ENCODE data around the gene USP22.

Gene USP22

GRCh38 chr17:20999044-20999573 lies 43.7 kb downstream of the USP22 start:
- DNase-seq, result no peak

DNA sequence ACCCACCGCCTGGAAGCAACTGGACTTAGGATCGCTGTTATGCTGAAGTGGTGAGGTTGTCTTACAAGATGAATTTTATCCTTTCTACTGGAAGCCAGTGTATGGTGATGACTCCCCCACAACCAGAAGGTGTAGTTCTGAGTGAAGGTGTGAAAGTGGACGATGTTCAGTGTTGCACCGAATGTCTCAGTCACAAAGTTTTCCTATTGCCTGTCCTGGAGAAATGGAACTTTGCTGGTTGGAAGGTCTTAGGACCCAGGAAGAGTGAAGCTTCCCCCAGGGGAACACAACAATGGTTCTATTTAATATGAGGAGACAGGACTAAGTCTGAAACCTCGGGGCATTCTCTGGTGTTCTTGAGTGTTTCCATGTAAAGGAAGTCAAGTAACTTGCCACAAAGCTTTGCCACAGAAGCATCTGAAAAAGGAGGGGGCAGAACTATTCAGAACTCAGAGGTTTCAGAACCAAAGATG lies 44.2 kb downstream of the USP22 start:
- no peak for DNase-seq

GRCh38 chr17:20997711-20998570 lies 44.9 kb downstream of the USP22 start:
- no peak for DNase-seq

- DNase-seq, result no peak
Measured at GRCh38 chr17:20996724-20997615, 45.8 kb downstream of the USP22 start.

- no peak for DNase-seq
Measured at GRCh38 chr17:20995873-20996723, 46.7 kb downstream of the USP22 start.

- DNase-seq, result no peak
Measured at GRCh38 chr17:20995164-20995872, 47.5 kb downstream of the USP22 start.

GRCh38 chr17:20994779-20995149 lies 48.0 kb downstream of the USP22 start:
- no peak for DNase-seq

- DNase-seq, result no peak
Measured at GRCh38 chr17:20993863-20994778, 48.7 kb downstream of the USP22 start.

DNA sequence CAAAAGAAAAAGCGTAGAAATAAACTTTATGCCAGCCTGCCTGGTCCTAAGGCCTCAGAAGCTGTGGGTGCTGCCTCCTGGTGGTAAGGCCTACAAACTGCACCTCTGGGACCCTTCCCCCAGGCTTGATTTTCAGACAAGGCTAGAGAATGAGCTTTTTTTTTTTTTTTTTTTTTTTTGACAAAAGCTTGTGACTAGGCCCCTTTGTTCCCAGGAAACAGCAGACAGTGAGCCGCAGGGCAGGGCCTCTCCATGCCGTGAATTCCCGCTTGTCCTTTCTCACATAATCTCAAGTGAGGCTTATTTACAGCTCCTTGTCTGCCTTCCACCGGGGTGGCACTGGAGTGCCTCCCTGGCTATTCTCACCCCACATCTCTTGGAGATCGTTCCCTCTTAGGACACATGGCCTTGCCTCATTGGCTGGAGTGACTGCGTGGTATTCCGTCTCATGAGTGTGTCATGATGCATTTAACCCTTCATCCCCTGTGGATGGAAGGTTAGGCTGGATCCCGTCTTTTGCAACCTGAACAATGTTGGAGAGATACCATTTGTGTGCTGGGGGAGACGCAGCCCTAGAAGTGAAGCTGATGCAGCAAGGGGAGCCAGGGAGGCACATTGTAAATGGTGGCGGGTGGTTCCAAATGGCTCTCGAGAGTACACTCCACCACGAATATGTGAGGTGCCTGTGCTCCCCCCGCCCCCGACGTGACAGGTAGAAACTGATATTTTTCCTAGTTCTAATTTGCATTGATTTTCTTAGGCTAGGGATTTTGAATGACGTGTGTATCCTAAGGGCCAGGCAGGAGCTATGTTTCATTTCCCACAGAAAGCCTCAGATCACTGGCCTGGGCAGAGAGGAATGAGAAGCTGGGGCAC lies 49.6 kb downstream of the USP22 start:
- no peak for DNase-seq

DNA sequence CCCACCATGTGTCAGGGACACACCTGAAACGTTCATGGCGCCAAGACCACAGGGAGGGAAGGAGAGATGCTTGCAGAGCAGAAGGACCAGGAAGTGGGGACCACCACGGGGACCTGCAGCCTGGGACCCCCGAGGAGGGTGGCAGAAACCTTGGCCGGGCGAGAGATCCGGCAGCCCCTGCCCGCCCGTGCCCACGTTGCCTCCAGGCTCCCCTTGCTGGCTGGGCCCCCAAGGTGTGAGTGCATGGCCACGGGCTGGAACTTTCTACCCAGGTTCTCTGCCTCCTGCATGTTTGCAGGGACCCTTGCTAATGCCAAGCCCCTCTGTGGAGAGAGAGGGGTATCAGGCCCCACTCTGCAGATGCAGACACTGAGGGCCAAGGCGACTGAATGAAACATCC lies 50.4 kb downstream of the USP22 start:
- no peak for DNase-seq

- no peak for DNase-seq
Measured at GRCh38 chr17:20991276-20992037, 51.4 kb downstream of the USP22 start.

GRCh38 chr17:20989991-20990855 lies 52.6 kb downstream of the USP22 start:
- no peak for DNase-seq

- DNase-seq, result no peak
Measured at GRCh38 chr17:20989481-20989880, 53.3 kb downstream of the USP22 start.

DNA sequence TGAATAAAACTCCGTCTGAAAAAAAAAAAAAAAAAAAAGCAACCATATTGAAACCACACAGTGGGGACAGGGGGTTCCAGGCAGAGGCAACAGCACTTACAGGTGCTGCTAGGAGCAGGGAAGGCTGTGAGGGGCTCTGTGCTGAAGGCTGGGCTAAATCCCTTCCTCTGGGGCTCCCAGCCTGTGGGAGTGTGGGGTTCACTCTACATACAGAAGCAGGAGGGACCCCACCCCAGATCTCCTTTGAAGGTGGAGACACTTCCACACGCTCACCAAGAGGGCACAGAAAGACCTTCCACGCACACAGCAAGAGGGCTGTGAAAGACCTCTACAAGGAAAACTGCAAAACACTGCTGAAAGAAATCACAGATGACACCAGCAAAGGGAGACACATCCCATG lies 53.9 kb downstream of the USP22 start:
- DNase-seq, result no peak

DNA sequence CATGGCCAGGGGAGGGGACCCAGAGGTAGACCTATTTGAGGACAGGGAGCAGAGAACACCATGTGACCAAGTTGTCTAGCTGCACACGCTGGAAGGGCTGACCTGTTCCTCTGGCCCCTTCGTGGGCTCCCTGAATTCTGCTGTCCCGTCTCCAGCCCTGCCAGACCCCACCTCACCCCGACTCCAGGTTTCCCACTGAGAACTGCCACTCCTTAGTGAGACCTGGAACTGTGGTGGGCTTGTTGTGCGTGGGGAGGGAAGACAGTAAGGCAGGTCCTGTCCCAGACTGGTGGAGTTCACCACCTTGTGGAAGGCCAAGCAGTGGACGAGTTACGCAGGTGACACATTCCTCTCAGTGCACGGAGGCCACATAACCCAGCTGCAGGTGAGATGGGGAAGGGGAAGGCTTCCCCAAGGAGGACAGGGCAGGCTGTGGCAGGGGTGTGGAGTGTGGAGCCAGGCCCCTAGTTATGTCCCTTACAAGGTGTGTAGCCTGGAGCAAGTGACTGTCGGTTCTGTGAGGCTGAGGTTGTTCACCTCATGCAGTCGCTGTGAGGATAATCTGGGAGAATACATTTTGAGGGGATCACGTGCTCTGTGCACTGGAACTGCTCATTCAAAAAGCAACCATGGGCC lies 54.7 kb downstream of the USP22 start:
- DNase-seq, result no peak

GRCh38 chr17:20987511-20987910 lies 55.3 kb downstream of the USP22 start:
- DNase-seq, result no peak

GRCh38 chr17:20986767-20987510 lies 55.9 kb downstream of the USP22 start:
- DNase-seq, result no peak

All from NK-92 treated with Interleukin-12 subunit alpha and Interleukin-12 subunit beta, amount 100 ng/mL, for 24 hours (cell line).